ENCODE results near the gene CUBN. TPM values are rescaled to one million over a fixed set of nuclear protein-coding genes. Genes with fewer than 3 reads are reported as not detected.

The CUBN gene
- total RNA-seq, 1 experiment from 2014 or later = 4.6 TPM

- Mint-ChIP-seq H3K4me3 (ENCODE audit: unreplicated experiment) (no peak overlapping the region), H3K27ac (ENCODE audit: unreplicated experiment) (no peak overlapping the region), H3K36me3 (ENCODE audit: insufficient read depth, unreplicated experiment) (no peaks in the 10 kb centered on the region), H3K4me1 (ENCODE audit: low read depth, unreplicated experiment) (no peaks in the 10 kb centered on the region), H3K27me3 (ENCODE audit: insufficient read depth, unreplicated experiment) (peaks cover 16% of the 10 kb centered on the region), H3K9me3 (ENCODE audit: unreplicated experiment) (no peaks in the 10 kb centered on the region)
- Histone ChIP-seq H3K4me1 (no peaks in the 10 kb centered on the region), H3K36me3 (ENCODE audit: control insufficient read depth, insufficient read depth, low read length) (no peaks in the 10 kb centered on the region), H3K4me3 (ENCODE audit: low read depth, low read length) (no peak overlapping the region), H3K27me3 (replicated peaks; ENCODE audit: control insufficient read depth, insufficient read depth, low read length) (no peaks in the 10 kb centered on the region), H3K9me3 (no peaks in the 10 kb centered on the region)
- DNase-seq = no peak
- intact Hi-C loops (cut with micrococcal nuclease; ENCODE audit: unreplicated experiment) = no loop called here
- CTCF ChIA-PET = no interaction called here
- no TSS peak for BruUV-seq (replicated peaks)
- no peak for TF ChIP-seq CTCF (IDR thresholded peaks at IDR 0.05; ENCODE audit: insufficient read depth in 1 of 2, low read depth in 1 of 2, low read length in 1 of 2, severe bottlenecking in 1 of 2, unreplicated experiment in 1 of 2)
- POLR2A ChIA-PET = no interaction called here
Measured at GRCh38 chr10:16867556-16867955, 262.1 kb downstream of the CUBN start.

GRCh38 chr10:16866541-16867275, 262.9 kb downstream of the CUBN start:
- H3K27me3 Mint-ChIP-seq (ENCODE audit: insufficient read depth, unreplicated experiment) = peaks cover 20% of the 10 kb centered on the region
- H3K4me3 Mint-ChIP-seq (ENCODE audit: unreplicated experiment) = no peak overlapping the region
- DNase-seq = no peak
- BruUV-seq (replicated peaks) = no TSS peak
- POLR2A ChIA-PET = no interaction called here
- Histone ChIP-seq H3K9me3 (no peaks in the 10 kb centered on the region), H3K27me3 (replicated peaks; ENCODE audit: control insufficient read depth, insufficient read depth, low read length) (no peaks in the 10 kb centered on the region), H3K4me1 (no peaks in the 10 kb centered on the region), H3K36me3 (ENCODE audit: control insufficient read depth, insufficient read depth, low read length) (no peaks in the 10 kb centered on the region), H3K4me3 (ENCODE audit: low read depth, low read length) (no peak overlapping the region)
- H3K36me3 Mint-ChIP-seq (ENCODE audit: insufficient read depth, unreplicated experiment) = no peaks in the 10 kb centered on the region
- H3K4me1 Mint-ChIP-seq (ENCODE audit: low read depth, unreplicated experiment) = no peaks in the 10 kb centered on the region
- no peak overlapping the region for H3K27ac Mint-ChIP-seq (ENCODE audit: unreplicated experiment)
- no peak for TF ChIP-seq CTCF (IDR thresholded peaks at IDR 0.05; ENCODE audit: insufficient read depth in 1 of 2, low read depth in 1 of 2, low read length in 1 of 2, severe bottlenecking in 1 of 2, unreplicated experiment in 1 of 2)
- no peaks in the 10 kb centered on the region for H3K9me3 Mint-ChIP-seq (ENCODE audit: unreplicated experiment)
- CTCF ChIA-PET = interaction anchor here (0.6 kb wide), 1 partner anchor 247 kb away, joined by 3 read pairs; no protein-coding TSS in a partner anchor
- intact Hi-C loops (cut with micrococcal nuclease; ENCODE audit: unreplicated experiment) = no loop called here

- Mint-ChIP-seq H3K4me1 (ENCODE audit: low read depth, unreplicated experiment) (no peaks in the 10 kb centered on the region), H3K36me3 (ENCODE audit: insufficient read depth, unreplicated experiment) (no peaks in the 10 kb centered on the region), H3K4me3 (ENCODE audit: unreplicated experiment) (no peak overlapping the region), H3K27ac (ENCODE audit: unreplicated experiment) (no peak overlapping the region), H3K9me3 (ENCODE audit: unreplicated experiment) (no peaks in the 10 kb centered on the region), H3K27me3 (ENCODE audit: insufficient read depth, unreplicated experiment) (peaks cover 21% of the 10 kb centered on the region)
- POLR2A ChIA-PET = no interaction called here
- no peaks in the 10 kb centered on the region for H3K4me1 ChIP-seq
- BruUV-seq (replicated peaks) = no TSS peak
- CTCF ChIA-PET = no interaction called here
- no peaks in the 10 kb centered on the region for H3K27me3 ChIP-seq (replicated peaks; ENCODE audit: control insufficient read depth, insufficient read depth, low read length)
- H3K4me3 ChIP-seq (ENCODE audit: low read depth, low read length) = no peak overlapping the region
- no peak for TF ChIP-seq CTCF (IDR thresholded peaks at IDR 0.05; ENCODE audit: insufficient read depth in 1 of 2, low read depth in 1 of 2, low read length in 1 of 2, severe bottlenecking in 1 of 2, unreplicated experiment in 1 of 2)
- no peak for DNase-seq
- H3K36me3 ChIP-seq (ENCODE audit: control insufficient read depth, insufficient read depth, low read length) = no peaks in the 10 kb centered on the region
- H3K9me3 ChIP-seq = no peaks in the 10 kb centered on the region
- intact Hi-C loops (cut with micrococcal nuclease; ENCODE audit: unreplicated experiment) = no loop called here
Measured at GRCh38 chr10:16865766-16866165, 263.8 kb downstream of the CUBN start.

All from Caco-2 (cell line).